ENCODE measurements around the gene KCNK7.
"Not testable (repeated sequence)": the region's sequence is repeated elsewhere in the genome, so short reads cannot be mapped to it uniquely, and the experiment has no call there.

The KCNK7 gene

DNA sequence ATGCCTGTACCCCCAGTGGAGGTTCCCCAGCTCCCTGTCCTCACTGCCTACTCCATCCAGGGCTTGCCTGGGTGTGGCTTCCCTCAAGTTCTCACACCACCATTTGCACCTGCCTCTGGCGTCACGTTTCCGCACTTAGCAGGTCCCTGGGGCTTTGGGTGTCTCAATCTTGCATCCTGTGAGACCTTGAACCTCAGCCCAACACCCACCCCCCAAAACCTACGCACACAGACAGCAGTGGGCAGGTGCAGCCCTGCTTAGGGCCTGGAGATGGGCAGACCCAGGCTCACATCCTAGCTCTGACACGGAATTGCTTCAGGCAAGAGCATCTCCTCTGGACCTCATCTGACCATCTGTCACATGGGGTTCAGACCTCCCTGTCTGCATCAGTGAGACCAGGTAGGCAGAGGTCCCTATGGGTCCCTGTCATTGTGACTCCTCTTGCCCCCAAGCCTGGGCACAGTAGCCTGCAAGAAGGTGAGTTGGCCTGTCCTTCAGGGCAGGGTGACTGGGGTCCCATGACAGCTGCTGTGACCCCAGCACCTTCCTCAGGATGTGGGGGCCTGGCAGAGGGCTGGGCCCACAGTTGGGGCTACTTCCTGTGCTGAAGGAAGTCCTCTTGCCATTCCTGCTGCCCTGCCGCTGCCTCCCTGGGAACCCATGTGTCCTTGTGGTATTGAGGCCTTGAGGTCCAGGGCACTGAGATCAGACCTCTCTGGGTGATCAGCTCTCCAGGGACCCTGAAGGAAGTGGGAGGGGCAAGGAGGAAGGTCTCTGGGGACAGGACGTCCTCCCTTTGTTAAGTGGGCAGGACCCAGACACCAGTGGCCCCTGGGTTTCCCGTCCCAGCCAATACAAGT lies 44.3 kb upstream of the KCNK7 start:
- Histone ChIP-seq H4K20me1 (ENCODE audit: low read depth, low read length) (no peaks in the 10 kb centered on the region), H3K36me3 (ENCODE audit: low read length) (no peaks in the 10 kb centered on the region), H3K27ac (ENCODE audit: low read depth, low read length) (peak overlapping the region; percentile 90), H3K4me2 (ENCODE audit: low read depth, low read length, poor library complexity, severe bottlenecking) (peak overlapping the region; percentile 77), H3K9me3 (ENCODE audit: insufficient read depth, low read length) (no peaks in the 10 kb centered on the region), H2AFZ (ENCODE audit: low read depth, low read length, severe bottlenecking) (no peak overlapping the region), H3K4me3 (ENCODE audit: insufficient read depth, low read length, poor library complexity, severe bottlenecking) (peak overlapping the region; percentile 36), H3F3A (ENCODE audit: insufficient read depth) (peaks cover 23% of the 10 kb centered on the region), H3K9ac (ENCODE audit: low read length) (peak overlapping the region; percentile 76), H3K9me2 (replicated peaks; ENCODE audit: insufficient read depth, low read length) (no peaks in the 10 kb centered on the region), H3K79me2 (ENCODE audit: insufficient read depth, low read length) (no peaks in the 10 kb centered on the region), H3K27me3 (ENCODE audit: low read length) (no peaks in the 10 kb centered on the region)
- no peak for TF ChIP-seq EZH2phosphoT487 (conservative IDR thresholded peaks at IDR 0.05; ENCODE audit: low read length)
- TF ChIP-seq, protein P1, sequence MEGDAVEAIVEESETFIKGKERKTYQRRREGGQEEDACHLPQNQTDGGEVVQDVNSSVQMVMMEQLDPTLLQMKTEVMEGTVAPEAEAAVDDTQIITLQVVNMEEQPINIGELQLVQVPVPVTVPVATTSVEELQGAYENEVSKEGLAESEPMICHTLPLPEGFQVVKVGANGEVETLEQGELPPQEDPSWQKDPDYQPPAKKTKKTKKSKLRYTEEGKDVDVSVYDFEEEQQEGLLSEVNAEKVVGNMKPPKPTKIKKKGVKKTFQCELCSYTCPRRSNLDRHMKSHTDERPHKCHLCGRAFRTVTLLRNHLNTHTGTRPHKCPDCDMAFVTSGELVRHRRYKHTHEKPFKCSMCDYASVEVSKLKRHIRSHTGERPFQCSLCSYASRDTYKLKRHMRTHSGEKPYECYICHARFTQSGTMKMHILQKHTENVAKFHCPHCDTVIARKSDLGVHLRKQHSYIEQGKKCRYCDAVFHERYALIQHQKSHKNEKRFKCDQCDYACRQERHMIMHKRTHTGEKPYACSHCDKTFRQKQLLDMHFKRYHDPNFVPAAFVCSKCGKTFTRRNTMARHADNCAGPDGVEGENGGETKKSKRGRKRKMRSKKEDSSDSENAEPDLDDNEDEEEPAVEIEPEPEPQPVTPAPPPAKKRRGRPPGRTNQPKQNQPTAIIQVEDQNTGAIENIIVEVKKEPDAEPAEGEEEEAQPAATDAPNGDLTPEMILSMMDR (IDR thresholded peaks at IDR 0.05; ENCODE audit: insufficient read depth, low read length, poor library complexity, severe bottlenecking) = no peak

DNA sequence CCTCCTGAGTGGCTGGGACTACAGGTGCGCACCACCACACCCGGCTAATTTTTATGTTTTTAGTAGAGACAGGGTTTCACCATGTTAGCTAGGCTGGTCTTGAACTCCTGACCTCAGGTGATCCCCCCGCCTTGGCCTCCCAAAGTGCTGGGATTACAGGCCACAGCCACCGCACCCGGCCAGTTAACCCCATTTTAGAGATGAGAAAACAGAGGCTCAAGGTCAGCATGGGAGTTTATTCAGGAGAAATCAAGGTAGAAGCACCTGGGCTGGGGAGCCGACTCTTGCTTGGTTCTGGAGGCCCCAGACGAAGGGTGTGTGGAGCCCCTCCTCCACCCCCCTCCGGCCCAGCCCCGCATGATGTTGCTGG lies 43.6 kb upstream of the KCNK7 start:
- peak overlapping the region; percentile 70 for H3K4me3 ChIP-seq (ENCODE audit: insufficient read depth, low read length, poor library complexity, severe bottlenecking)
- H4K20me1 ChIP-seq (ENCODE audit: low read depth, low read length); H3K79me2 ChIP-seq (ENCODE audit: insufficient read depth, low read length); H3K36me3 ChIP-seq (ENCODE audit: low read length); H2AFZ ChIP-seq (ENCODE audit: low read depth, low read length, severe bottlenecking); H3K9me3 ChIP-seq (ENCODE audit: insufficient read depth, low read length); H3K9me2 ChIP-seq (replicated peaks; ENCODE audit: insufficient read depth, low read length); H3K27me3 ChIP-seq (ENCODE audit: low read length): not testable (repeated sequence)
- peak overlapping the region; percentile 76 for H3K9ac ChIP-seq (ENCODE audit: low read length)
- H3K27ac ChIP-seq (ENCODE audit: low read depth, low read length) = peak overlapping the region; percentile 90
- peak overlapping the region; percentile 77 for H3K4me2 ChIP-seq (ENCODE audit: low read depth, low read length, poor library complexity, severe bottlenecking)
- H3F3A ChIP-seq (ENCODE audit: insufficient read depth) = peaks cover 23% of the 10 kb centered on the region

DNA sequence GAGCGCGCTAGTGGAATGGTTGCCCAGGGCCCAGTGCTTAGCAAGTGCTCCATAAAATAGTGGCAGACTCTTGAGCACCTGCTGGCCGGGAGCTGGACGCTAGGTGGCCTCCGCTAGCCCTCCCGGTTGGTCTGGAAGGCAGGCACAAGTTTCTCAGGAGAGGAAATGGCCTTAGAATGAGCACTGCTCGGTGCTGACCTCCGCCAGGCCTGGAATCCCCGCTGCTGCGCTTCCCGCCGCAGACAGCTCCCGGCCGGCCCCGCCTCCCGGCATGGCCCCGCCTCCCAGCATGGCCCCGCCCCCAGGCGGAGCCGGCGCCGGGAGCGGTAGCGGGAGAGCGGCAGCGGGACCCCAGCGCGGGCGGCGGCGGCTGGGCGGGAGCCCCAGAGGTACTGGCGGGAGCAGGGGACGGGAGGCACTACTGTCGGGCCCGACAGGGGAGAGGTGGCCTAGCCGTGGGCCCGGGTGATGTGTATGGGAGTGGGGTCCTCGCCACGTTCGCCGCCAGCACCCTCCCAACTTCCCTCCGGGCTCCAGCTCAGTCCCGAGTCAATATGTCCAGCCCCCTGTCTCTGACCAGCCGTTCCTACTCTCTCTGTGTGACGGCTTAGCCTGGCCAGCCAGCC lies 42.3 kb upstream of the KCNK7 start, which contains the start of gene SIPA1:
SIPA1 (plus strand) TSS at position 308 of the 626 bp plus-strand sequence. CDS start 2,821 bp downstream, outside the sequence.
- Histone ChIP-seq H3K9ac (ENCODE audit: low read length) (peak within 1 kb of the TSS; percentile 76), H3K9me3 (ENCODE audit: insufficient read depth, low read length) (no peaks in the 10 kb centered on the region), H3F3A (ENCODE audit: insufficient read depth) (peaks cover 23% of the 10 kb centered on the region), H3K27me3 (ENCODE audit: low read length) (no peaks in the 10 kb centered on the region), H3K4me2 (ENCODE audit: low read depth, low read length, poor library complexity, severe bottlenecking) (peak within 1 kb of the TSS; percentile 77), H3K9me2 (replicated peaks; ENCODE audit: insufficient read depth, low read length) (no peaks in the 10 kb centered on the region), H3K27ac (ENCODE audit: low read depth, low read length) (peak within 1 kb of the TSS; percentile 90), H4K20me1 (ENCODE audit: low read depth, low read length) (no peaks in the 10 kb centered on the region), H3K4me3 (ENCODE audit: insufficient read depth, low read length, poor library complexity, severe bottlenecking) (peak within 1 kb of the TSS; percentile 70), H3K79me2 (ENCODE audit: insufficient read depth, low read length) (no peaks in the 10 kb centered on the region), H3K36me3 (ENCODE audit: low read length) (no peaks in the 10 kb centered on the region), H2AFZ (ENCODE audit: low read depth, low read length, severe bottlenecking) (no peak within 1 kb of the TSS)
- no peak for TF ChIP-seq EZH2phosphoT487 (conservative IDR thresholded peaks at IDR 0.05; ENCODE audit: low read length)
- TF ChIP-seq, protein P1 (IDR thresholded peaks at IDR 0.05; ENCODE audit: insufficient read depth, low read length, poor library complexity, severe bottlenecking) = no peak
